ENCODE results near the gene GTF2H3.

The GTF2H3 gene

GRCh38 chr12:123657211-123657610, 23.6 kb downstream of the GTF2H3 start:
- H3K4me3 ChIP-seq (ENCODE audit: control insufficient read depth, low read depth, low read length): no peak overlapping the region
- no peak for TF ChIP-seq CTCF (IDR thresholded peaks at IDR 0.05; ENCODE audit: control insufficient read depth, insufficient read depth, low read depth, low read length, missing control alignments)
- no peak for DNase-seq (ENCODE audit: low read depth)

- TF ChIP-seq CTCF (IDR thresholded peaks at IDR 0.05; ENCODE audit: control insufficient read depth, insufficient read depth, low read depth, low read length, missing control alignments): no peak
- DNase-seq (ENCODE audit: low read depth): peak; percentile 82
- H3K4me3 ChIP-seq (ENCODE audit: control insufficient read depth, low read depth, low read length): no peak overlapping the region; the same call in 1 of the 2 replicates
Measured at GRCh38 chr12:123659996-123660727, 26.5 kb downstream of the GTF2H3 start.

DNA sequence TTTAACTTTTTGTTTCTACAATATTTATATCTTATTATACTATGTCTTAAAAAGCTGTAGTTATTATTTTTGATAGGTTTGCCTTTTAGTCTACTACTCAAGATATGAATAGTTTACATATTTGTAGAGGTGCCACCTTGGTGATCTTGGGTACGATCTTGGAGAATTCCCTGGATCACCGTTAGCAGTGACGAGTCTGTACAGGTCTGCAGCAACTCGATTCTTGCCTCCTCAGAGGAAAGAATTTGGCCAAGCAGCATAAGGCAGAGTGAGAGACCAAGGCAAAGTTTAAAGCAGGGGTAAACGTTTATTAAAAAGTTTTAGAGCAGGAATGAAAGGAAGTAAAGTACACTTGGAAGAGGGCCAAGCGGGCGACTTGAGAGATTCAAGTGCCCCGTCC, 34.1 kb downstream of the GTF2H3 start:
- DNase-seq (ENCODE audit: low read depth): no peak
- TF ChIP-seq CTCF (IDR thresholded peaks at IDR 0.05; ENCODE audit: control insufficient read depth, insufficient read depth, low read depth, low read length, missing control alignments): no peak

DNA sequence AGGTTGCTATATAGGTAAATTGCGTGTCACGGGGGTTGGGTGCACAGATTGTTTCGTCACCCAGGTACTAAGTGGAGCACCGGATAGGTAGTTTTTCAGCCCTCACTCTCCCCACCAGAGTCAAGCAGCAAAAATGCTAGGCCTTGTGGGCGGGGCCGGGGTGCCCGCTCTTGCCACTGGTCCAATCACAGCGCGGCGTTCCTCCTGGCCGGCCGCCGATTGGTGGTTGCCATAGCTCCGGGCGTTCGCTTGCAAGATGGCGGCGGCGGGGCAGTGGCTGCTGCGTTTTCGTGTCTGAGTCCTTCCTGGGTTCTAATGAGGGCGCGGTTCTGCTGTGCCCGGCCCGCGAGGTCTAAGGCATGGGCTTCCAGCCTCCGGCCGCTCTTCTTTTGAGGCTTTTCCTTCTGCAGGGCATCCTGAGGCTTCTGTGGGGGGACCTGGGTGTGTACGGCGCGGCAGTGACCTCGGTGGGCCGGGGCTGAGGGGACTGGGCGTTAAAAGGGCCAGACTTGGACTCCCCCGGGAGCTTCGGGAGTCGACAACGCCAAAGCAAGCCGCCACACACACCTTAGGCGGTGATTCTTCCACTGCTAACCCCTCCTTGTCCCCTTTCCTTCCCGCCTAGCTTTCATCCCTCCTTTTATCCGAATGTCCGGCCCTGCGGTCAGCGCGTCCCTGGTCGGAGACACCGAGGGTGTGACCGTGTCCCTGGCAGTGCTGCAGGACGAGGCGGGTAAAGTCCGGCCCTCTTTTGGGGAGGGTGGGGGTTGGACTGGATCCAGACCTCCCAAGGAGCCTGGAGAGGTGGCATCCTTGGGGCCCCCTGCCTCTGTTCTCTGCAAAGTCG, 37.5 kb downstream of the GTF2H3 start, which contains the start of gene TCTN2:
TSS of gene TCTN2 (plus strand) at position 232 of the 847 bp plus-strand sequence. CDS start at position 360, 128 bp downstream.
- DNase-seq (ENCODE audit: low read depth): peak; percentile 54
- no peak for TF ChIP-seq CTCF (IDR thresholded peaks at IDR 0.05; ENCODE audit: control insufficient read depth, insufficient read depth, low read depth, low read length, missing control alignments)
- peak within 1 kb of the TSS; percentile 88 for H3K4me3 ChIP-seq (ENCODE audit: control insufficient read depth, low read depth, low read length)

More for the DNA sequence above, 34.1 kb downstream of the GTF2H3 start:
- H3K4me3 ChIP-seq (ENCODE audit: control insufficient read depth, low read depth, low read length): no peak overlapping the region

DNA sequence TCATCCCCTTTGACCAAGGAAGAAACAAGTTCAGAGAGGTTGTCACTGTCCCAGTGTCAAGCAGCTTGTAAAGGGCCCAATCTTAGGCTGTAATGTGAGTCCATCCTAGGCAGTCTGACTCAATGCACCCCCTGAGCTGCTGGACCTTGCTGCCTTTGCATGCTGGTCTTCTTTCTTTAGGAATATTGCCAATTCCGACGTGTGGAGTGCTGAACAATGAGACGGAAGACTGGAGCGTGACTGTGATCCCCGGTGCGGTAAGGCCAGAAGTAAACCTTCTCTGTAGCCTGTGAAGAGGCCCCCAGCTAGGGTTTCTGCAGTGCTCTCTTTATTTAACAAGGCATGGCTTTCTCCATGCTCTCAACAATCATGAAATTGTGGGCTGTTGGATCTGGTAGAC, 38.2 kb downstream of the GTF2H3 start:
- no peak for TF ChIP-seq CTCF (IDR thresholded peaks at IDR 0.05; ENCODE audit: control insufficient read depth, insufficient read depth, low read depth, low read length, missing control alignments)
- peak overlapping the region; percentile 88 for H3K4me3 ChIP-seq (ENCODE audit: control insufficient read depth, low read depth, low read length)
- DNase-seq (ENCODE audit: low read depth): peak; percentile 3

GRCh38 chr12:123675436-123675835, 41.8 kb downstream of the GTF2H3 start:
- no peak for DNase-seq (ENCODE audit: low read depth)
- no peak for TF ChIP-seq CTCF (IDR thresholded peaks at IDR 0.05; ENCODE audit: control insufficient read depth, insufficient read depth, low read depth, low read length, missing control alignments)
- H3K4me3 ChIP-seq (ENCODE audit: control insufficient read depth, low read depth, low read length): no peak overlapping the region

All from AG09309 (cell line).